GM10248 (cell line): ENCODE data around the gene UMOD.
A peak's percentile ranks its signal among the peaks of the same experiment; 100 is the strongest.

ENCODE experiments used
- CTCF ChIA-PET: fragments of 300-600 bp; sonication (Branson Sonifier 250); formaldehyde crosslinking; extraction: SDS; loops from one replicate; lab custom pipeline; 2021; ENCODE audit warnings: antibody characterized with exemption; lab: Yijun Ruan, JAX
- POLR2A ChIA-PET: fragments of 350-650 bp; sonication (Branson Sonifier 250); formaldehyde crosslinking; extraction: SDS; loops from one replicate; lab custom pipeline; 2020; ENCODE audit warnings: antibody characterized with exemption; lab: Yijun Ruan, JAX
- DNase-seq: peaks from one replicate; pipeline ENCODE4 v3.0.0; 2012; ENCODE audit errors: extremely low spot score
- CTCF ChIP-seq: IDR thresholded peaks from 2 replicates; pipeline ENCODE4 v1.5.1; 2012; ENCODE audit warnings: mild to moderate bottlenecking, low read depth; ENCODE audit errors: extremely low read depth, missing control alignments, control extremely low read depth

UMOD gene

GRCh38 chr16:20387978-20388377 is 35.5 kb upstream of the UMOD start:
- DNase-seq: no peak
- CTCF ChIA-PET: interaction anchor here (1.3 to 5.7 kb wide), 4 partner anchors 7 to 481 kb away, joined by 4 to 103 read pairs (median 30); partner anchors contain the start of gene ACSM5
- no peak for TF ChIP-seq CTCF
- POLR2A ChIA-PET: no interaction called here

GRCh38 chr16:20385844-20386832 is 33.6 kb upstream of the UMOD start:
- ChIA-PET CTCF (interaction anchor here (0.8 to 5.7 kb wide), 19 partner anchors 9 to 787 kb away, joined by 3 to 103 read pairs (median 6); partner anchors contain the start of genes ACSM5 and PDILT), POLR2A (no interaction called here)
- peak; percentile 69 for DNase-seq
- TF ChIP-seq CTCF: peak; percentile 78

GRCh38 chr16:20383106-20384029 is 30.9 kb upstream of the UMOD start:
- CTCF ChIA-PET: interaction anchor here (0.6 to 5.7 kb wide), 19 partner anchors 8 to 829 kb away, joined by 3 to 103 read pairs (median 6); no protein-coding TSS in a partner anchor
- TF ChIP-seq CTCF: peak; percentile 77
- POLR2A ChIA-PET: no interaction called here
- peak; percentile 64 for DNase-seq

GRCh38 chr16:20382202-20382948 is 29.9 kb upstream of the UMOD start:
- no peak for DNase-seq
- TF ChIP-seq CTCF: no peak
- POLR2A ChIA-PET: no interaction called here
- CTCF ChIA-PET: interaction anchor here (1.3 to 5.7 kb wide), 8 partner anchors 7 to 491 kb away, joined by 3 to 103 read pairs (median 42); no protein-coding TSS in a partner anchor

- CTCF ChIA-PET: interaction anchor here (1.2 to 2.1 kb wide), 3 partner anchors 80 to 473 kb away, joined by 3 to 14 read pairs (median 5); no protein-coding TSS in a partner anchor
- no peak for DNase-seq
- no peak for TF ChIP-seq CTCF
- POLR2A ChIA-PET: no interaction called here
Observed at GRCh38 chr16:20380782-20381181, 28.3 kb upstream of the UMOD start.
